Measurements from ENCODE around the gene TTYH3. TPM values are rescaled to one million over a fixed set of nuclear protein-coding genes. Genes with fewer than 3 reads are reported as not detected.
"Not testable (repeated sequence)": the region's sequence is repeated elsewhere in the genome, so short reads cannot be mapped to it uniquely, and the experiment has no call there.

The TTYH3 gene
- total RNA-seq, 1 donor from 2014 or later: 15.5 TPM

- DNase-seq (ENCODE audit: low spot score): peak; percentile 76
These were observed 30.0 kb downstream of the TTYH3 start for GRCh38 chr7:2661602-2662272.

GRCh38 chr7:2662273-2663120 lies 30.7 kb downstream of the TTYH3 start:
- peak; percentile 76 for DNase-seq (ENCODE audit: low spot score)
- ATAC-seq: peak; percentile 36

More at GRCh38 chr7:2661602-2662272, 30.0 kb downstream of the TTYH3 start:
- peak; percentile 46 for ATAC-seq

- peak; percentile 98 for DNase-seq (ENCODE audit: low spot score)
- ATAC-seq: peak; percentile 69
These were observed 31.5 kb downstream of the TTYH3 start for GRCh38 chr7:2663121-2663886.

GRCh38 chr7:2663960-2664359 lies 32.2 kb downstream of the TTYH3 start:
- DNase-seq (ENCODE audit: low spot score): no peak

GRCh38 chr7:2665359-2665791 lies 33.6 kb downstream of the TTYH3 start:
- ATAC-seq (no peak), DNase-seq (ENCODE audit: low spot score) (no peak)

More at GRCh38 chr7:2663960-2664359, 32.2 kb downstream of the TTYH3 start:
- no peak for ATAC-seq

- ATAC-seq (peak; percentile 1), DNase-seq (ENCODE audit: low spot score) (no peak)
These were observed 34.4 kb downstream of the TTYH3 start for GRCh38 chr7:2666155-2666554.

GRCh38 chr7:2666588-2667250 lies 34.9 kb downstream of the TTYH3 start:
- DNase-seq (ENCODE audit: low spot score) (peak; percentile 88), ATAC-seq (peak; percentile 26)

GRCh38 chr7:2667843-2668242 lies 36.1 kb downstream of the TTYH3 start:
- DNase-seq (ENCODE audit: low spot score) (peak; percentile 68), ATAC-seq (peak; percentile 7)

GRCh38 chr7:2668401-2668800 lies 36.6 kb downstream of the TTYH3 start:
- ATAC-seq (no peak), DNase-seq (ENCODE audit: low spot score) (no peak)

- no peak for ATAC-seq
- no peak for DNase-seq (ENCODE audit: low spot score)
These were observed 38.4 kb downstream of the TTYH3 start for GRCh38 chr7:2670171-2670570.

GRCh38 chr7:2670720-2671391 lies 39.1 kb downstream of the TTYH3 start:
- DNase-seq (ENCODE audit: low spot score) (no peak), ATAC-seq (peak; percentile 61)

GRCh38 chr7:2673214-2673613 lies 41.4 kb downstream of the TTYH3 start:
- ATAC-seq (peak; percentile 21), DNase-seq (ENCODE audit: low spot score) (peak; percentile 44)

- DNase-seq (ENCODE audit: low spot score): no peak
- no peak for ATAC-seq
These were observed 42.1 kb downstream of the TTYH3 start for GRCh38 chr7:2673934-2674333.

- ATAC-seq (no peak), DNase-seq (ENCODE audit: low spot score) (no peak)
These were observed 43.5 kb downstream of the TTYH3 start for GRCh38 chr7:2675256-2675764.

GRCh38 chr7:2676576-2676975 lies 44.8 kb downstream of the TTYH3 start:
- not testable (repeated sequence) for DNase-seq (ENCODE audit: low spot score); ATAC-seq

GRCh38 chr7:2678454-2678853 lies 46.7 kb downstream of the TTYH3 start:
- ATAC-seq; DNase-seq (ENCODE audit: low spot score): not testable (repeated sequence)

- peak; percentile 68 for ATAC-seq
- DNase-seq (ENCODE audit: low spot score): not testable (repeated sequence)
These were observed 47.6 kb downstream of the TTYH3 start for GRCh38 chr7:2679135-2680127.

- ATAC-seq: no peak
- DNase-seq (ENCODE audit: low spot score): no peak
These were observed 48.5 kb downstream of the TTYH3 start for GRCh38 chr7:2680256-2680655.

All from left lobe of liver (tissue), 2 donors.